ENCODE data around the gene ZSWIM6. TPM values are rescaled to one million over a fixed set of nuclear protein-coding genes. Genes with fewer than 3 reads are reported as not detected.

ZSWIM6 gene
- total RNA-seq, 4 donors from 2014 or later = 7.8 to 25.5 (median 21.0) TPM

DNA sequence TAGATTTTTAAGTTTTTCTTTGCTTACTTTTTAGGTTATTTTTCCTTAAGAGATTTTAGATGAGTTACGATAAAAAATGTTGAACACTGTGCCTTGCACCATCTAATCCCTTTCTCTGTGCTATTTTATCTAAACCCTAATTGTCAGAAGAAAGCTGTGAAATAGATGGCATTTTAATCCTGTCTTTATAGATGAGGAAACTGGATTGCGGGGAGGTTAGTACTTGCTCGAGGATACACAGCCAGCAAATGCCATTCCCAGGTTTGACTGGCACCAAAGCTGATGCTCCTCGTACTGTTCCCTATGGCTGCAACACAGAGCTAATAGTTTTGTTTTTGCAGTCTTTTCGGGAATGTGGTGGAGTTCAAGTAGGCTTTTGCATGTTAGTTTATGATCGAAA is 82.7 kb downstream of the ZSWIM6 start:
- no peak for DNase-seq
- WGBS, 2 donors (ENCODE audit: low coverage in 1 of 2) = 89 to 96% methylated on average over 6 of the region's 6 CpGs
- no peaks in the 10 kb centered on the region for H3K36me3 ChIP-seq
- no peaks in the 10 kb centered on the region for H3K27me3 ChIP-seq
- H3K4me1 ChIP-seq = peaks cover 3 to 39% (median 14%) of the 10 kb centered on the region in 4 donors
- intact Hi-C loops (cut with DNase I; ENCODE audit: low total_unique reads) = no loop called here
- H3K4me3 ChIP-seq = no peak overlapping the region
- H3K27ac ChIP-seq = no peak overlapping the region
- H3K9me3 ChIP-seq = no peaks in the 10 kb centered on the region
- in situ Hi-C loops (cut with MboI; ENCODE audit: low pct_ligation_motif_present in 1 of 4, low pct_unique_long_range_greater_than_20kb in 1 of 4, low sequenced_read_pairs in 3 of 4) = no loop called here
- TF ChIP-seq CTCF (IDR thresholded peaks at IDR 0.05) = no peak
- no peak for TF ChIP-seq POLR2AphosphoS5 (IDR thresholded peaks at IDR 0.05)
- TF ChIP-seq POLR2A (IDR thresholded peaks at IDR 0.05) = no peak
- no peak for TF ChIP-seq EP300 (IDR thresholded peaks at IDR 0.05; ENCODE audit: low read depth)

DNA sequence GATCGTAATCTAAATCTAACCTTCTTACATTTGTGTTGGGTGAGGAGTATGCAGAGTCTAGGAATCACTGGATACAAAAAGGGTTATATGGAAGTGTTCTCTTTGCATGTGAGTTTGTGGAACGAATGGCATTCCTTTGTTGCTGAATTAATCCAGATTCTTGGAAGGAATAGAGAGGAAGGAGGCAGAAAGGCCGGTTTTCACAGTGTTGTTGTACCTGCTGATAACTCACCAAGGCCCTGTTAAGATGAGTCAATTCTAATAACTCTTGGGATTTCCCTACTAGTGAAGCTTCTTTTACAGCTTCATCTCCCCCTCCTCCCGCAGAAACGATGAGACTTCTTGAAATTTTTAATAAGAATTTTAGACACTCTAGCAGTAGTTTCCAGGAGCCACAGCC is 84.0 kb downstream of the ZSWIM6 start:
- H3K4me1 ChIP-seq = peaks cover 0 to 36% (median 13%) of the 10 kb centered on the region in 4 donors
- WGBS, 2 donors (ENCODE audit: low coverage in 1 of 2) = 54 to 59% methylated on average over 5 of the region's 5 CpGs

GRCh38 chr5:61416420-61416819 is 84.4 kb downstream of the ZSWIM6 start:
- H3K9me3 ChIP-seq = no peaks in the 10 kb centered on the region
- no peaks in the 10 kb centered on the region for H3K36me3 ChIP-seq
- H3K27me3 ChIP-seq = no peaks in the 10 kb centered on the region
- H3K4me1 ChIP-seq = peaks cover 0 to 36% (median 13%) of the 10 kb centered on the region in 4 donors
- no peak overlapping the region for H3K4me3 ChIP-seq
- H3K27ac ChIP-seq = no peak overlapping the region
- TF ChIP-seq POLR2AphosphoS5 (IDR thresholded peaks at IDR 0.05) (no peak), POLR2A (IDR thresholded peaks at IDR 0.05) (no peak), EP300 (IDR thresholded peaks at IDR 0.05; ENCODE audit: low read depth) (no peak), CTCF (IDR thresholded peaks at IDR 0.05) (no peak)
- in situ Hi-C loops (cut with MboI; ENCODE audit: low pct_ligation_motif_present in 1 of 4, low pct_unique_long_range_greater_than_20kb in 1 of 4, low sequenced_read_pairs in 3 of 4) = no loop called here
- no peak for DNase-seq
- 80% methylated on average over 1 of the region's 1 CpG; no CpG with 5 or more reads in 1 of the 2 donors for WGBS, 2 donors (ENCODE audit: low coverage in 1 of 2)
- intact Hi-C loops (cut with DNase I; ENCODE audit: low total_unique reads) = no loop called here

More for the DNA sequence above, 84.0 kb downstream of the ZSWIM6 start:
- no peak for DNase-seq
- no peaks in the 10 kb centered on the region for H3K27me3 ChIP-seq
- no peak overlapping the region for H3K4me3 ChIP-seq
- no peaks in the 10 kb centered on the region for H3K9me3 ChIP-seq
- no peaks in the 10 kb centered on the region for H3K36me3 ChIP-seq
- in situ Hi-C loops (cut with MboI; ENCODE audit: low pct_ligation_motif_present in 1 of 4, low pct_unique_long_range_greater_than_20kb in 1 of 4, low sequenced_read_pairs in 3 of 4) (no loop called here), intact Hi-C loops (cut with DNase I; ENCODE audit: low total_unique reads) (no loop called here)
- no peak overlapping the region for H3K27ac ChIP-seq
- no peak for TF ChIP-seq EP300 (IDR thresholded peaks at IDR 0.05; ENCODE audit: low read depth)
- no peak for TF ChIP-seq CTCF (IDR thresholded peaks at IDR 0.05)
- TF ChIP-seq POLR2AphosphoS5 (IDR thresholded peaks at IDR 0.05) = no peak
- TF ChIP-seq POLR2A (IDR thresholded peaks at IDR 0.05) = no peak

DNA sequence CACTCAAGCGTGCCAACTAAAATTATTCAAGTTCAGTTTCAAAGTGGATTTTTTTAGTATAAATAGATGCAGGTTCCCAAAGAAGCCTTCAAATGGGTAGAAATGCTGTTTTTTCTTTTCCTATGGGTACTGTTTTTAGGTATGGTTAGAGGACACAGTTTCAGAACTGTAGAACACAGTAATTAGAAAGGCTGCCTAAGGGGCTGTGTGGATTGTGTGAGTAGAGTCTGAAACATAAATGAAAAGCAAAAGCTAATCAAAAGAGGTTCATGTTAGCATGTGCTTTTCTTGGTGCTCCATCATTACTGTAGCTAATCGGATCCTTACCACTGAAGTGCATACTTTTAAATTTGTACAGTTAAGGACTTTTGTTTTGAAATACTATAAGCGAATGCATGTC is 85.3 kb downstream of the ZSWIM6 start:
- Histone ChIP-seq H3K27me3 (no peaks in the 10 kb centered on the region), H3K4me3 (no peak overlapping the region), H3K4me1 (peaks cover 0 to 33% (median 13%) of the 10 kb centered on the region in 4 donors), H3K27ac (no peak overlapping the region), H3K9me3 (no peaks in the 10 kb centered on the region), H3K36me3 (no peaks in the 10 kb centered on the region)
- 67 to 73% methylated on average over 3 of the region's 3 CpGs for WGBS, 2 donors (ENCODE audit: low coverage in 1 of 2)
- no peak for TF ChIP-seq POLR2A (IDR thresholded peaks at IDR 0.05)
- in situ Hi-C loops (cut with MboI; ENCODE audit: low pct_ligation_motif_present in 1 of 4, low pct_unique_long_range_greater_than_20kb in 1 of 4, low sequenced_read_pairs in 3 of 4) (no loop called here), intact Hi-C loops (cut with DNase I; ENCODE audit: low total_unique reads) (no loop called here)
- DNase-seq = no peak

GRCh38 chr5:61417851-61418250 is 85.8 kb downstream of the ZSWIM6 start:
- 81 to 100% methylated on average over 1 of the region's 1 CpG for WGBS, 2 donors (ENCODE audit: low coverage in 1 of 2)
- H3K27ac ChIP-seq = no peak overlapping the region
- intact Hi-C loops (cut with DNase I; ENCODE audit: low total_unique reads) (no loop called here), in situ Hi-C loops (cut with MboI; ENCODE audit: low pct_ligation_motif_present in 1 of 4, low pct_unique_long_range_greater_than_20kb in 1 of 4, low sequenced_read_pairs in 3 of 4) (no loop called here)
- no peaks in the 10 kb centered on the region for H3K36me3 ChIP-seq
- H3K4me1 ChIP-seq = peaks cover 0 to 28% (median 13%) of the 10 kb centered on the region in 4 donors
- H3K4me3 ChIP-seq = no peak overlapping the region
- TF ChIP-seq POLR2AphosphoS5 (IDR thresholded peaks at IDR 0.05) = no peak
- no peak for TF ChIP-seq EP300 (IDR thresholded peaks at IDR 0.05; ENCODE audit: low read depth)
- TF ChIP-seq CTCF (IDR thresholded peaks at IDR 0.05) = no peak
- TF ChIP-seq POLR2A (IDR thresholded peaks at IDR 0.05) = no peak
- no peak for DNase-seq
- no peaks in the 10 kb centered on the region for H3K9me3 ChIP-seq
- H3K27me3 ChIP-seq = no peaks in the 10 kb centered on the region

Data from transverse colon (tissue), 4 donors.